DND-41 (cell line): Measurements from ENCODE around the gene MTX1.

ENCODE experiments used
- ATAC-seq: fragments of 200-7000 bp; cut with Tn5 transposase; 3 replicates; pipeline ENCODE4 v1.9.1; 2021; ENCODE audit warnings: low read depth; ENCODE audit not compliant: insufficient read depth
- DNase-seq: peaks from one replicate; pipeline ENCODE4 v3.0.0-alpha.2; 2020
- H2AFZ ChIP-seq: 2 replicates; pipeline ENCODE4 v1.6.0; 2012; ENCODE audit warnings: low read depth, low read length
- H3K27ac ChIP-seq: 2 replicates; pipeline ENCODE4 v1.5.1; 2012; ENCODE audit warnings: low read length, inconsistent platforms
- H3K27me3 ChIP-seq: fragments of 200-600 bp; sonication (generic); 2 replicates; pipeline ENCODE4 v1.6.0; 2012; ENCODE audit warnings: low read length, mild to moderate bottlenecking, inconsistent platforms; ENCODE audit not compliant: insufficient read depth, poor library complexity
- H3K36me3 ChIP-seq: 2 replicates; pipeline ENCODE4 v1.5.1; 2012; ENCODE audit warnings: low read length, inconsistent platforms; ENCODE audit not compliant: insufficient read depth
- H3K4me1 ChIP-seq: 2 replicates; pipeline ENCODE4 v1.5.1; 2012; ENCODE audit warnings: mild to moderate bottlenecking, low read length; ENCODE audit not compliant: insufficient read depth
- H3K4me2 ChIP-seq: 2 replicates; pipeline ENCODE4 v1.6.0; 2012; ENCODE audit warnings: mild to moderate bottlenecking, moderate library complexity, low read length, inconsistent platforms; ENCODE audit not compliant: insufficient read depth
- H3K4me3 ChIP-seq, 2 experiments: fragments of 200-600 bp in 1 of 2; shearing (Covaris generic) in 1 of 2; 2 replicates each; pipeline ENCODE4 v1.5.1; 2012 to 2016; ENCODE audit warnings: inconsistent platforms in 2 of 2, low read length in 2 of 2, mild to moderate bottlenecking in 2 of 2, low read depth in 1 of 2, moderate library complexity in 1 of 2
- H3K79me2 ChIP-seq: 2 replicates; pipeline ENCODE4 v1.6.0; 2012; ENCODE audit warnings: low read length, inconsistent platforms; ENCODE audit not compliant: insufficient read depth
- H3K9ac ChIP-seq: 2 replicates; pipeline ENCODE4 v1.6.0; 2012; ENCODE audit warnings: low read depth, mild to moderate bottlenecking, inconsistent platforms, low read length, moderate library complexity
- H3K9me3 ChIP-seq: 2 replicates; pipeline ENCODE4 v1.5.1; 2012; ENCODE audit warnings: low read length, moderate library complexity, mild to moderate bottlenecking, inconsistent platforms; ENCODE audit not compliant: insufficient read depth, severe bottlenecking
- H4K20me1 ChIP-seq: 2 replicates; pipeline ENCODE4 v1.6.0; 2012; ENCODE audit warnings: low read length; ENCODE audit not compliant: insufficient read depth
- CTCF ChIP-seq: IDR thresholded peaks from 2 replicates; pipeline ENCODE4 v1.5.1; 2012; ENCODE audit warnings: borderline replicate concordance, low read length, moderate library complexity, mild to moderate bottlenecking; ENCODE audit not compliant: poor library complexity, severe bottlenecking; ENCODE audit errors: extremely low read depth
- EZH2 ChIP-seq: IDR thresholded peaks from 3 replicates; pipeline ENCODE4 v1.6.1; 2012; ENCODE audit warnings: borderline replicate concordance, low read depth, mild to moderate bottlenecking, moderate library complexity, low read length, inconsistent platforms; ENCODE audit not compliant: severe bottlenecking

MTX1 gene

GRCh38 chr1:155251566-155251965 lies 43.1 kb downstream of the MTX1 start:
- H3K27ac ChIP-seq, result peak overlapping the region; percentile 67
- H3K79me2 ChIP-seq, result peaks cover 21% of the 10 kb centered on the region
- no peaks in the 10 kb centered on the region for H3K9me3 ChIP-seq
- DNase-seq (no peak), ATAC-seq (no peak)
- H2AFZ ChIP-seq, result no peak overlapping the region
- TF ChIP-seq CTCF (no peak), EZH2 (no peak)
- peak overlapping the region; percentile 81 for H3K4me2 ChIP-seq
- peaks cover 47% of the 10 kb centered on the region for H3K4me1 ChIP-seq
- H3K9ac ChIP-seq, result peak overlapping the region; percentile 62; the same call in 1 of the 2 replicates
- H4K20me1 ChIP-seq, result no peaks in the 10 kb centered on the region
- H3K36me3 ChIP-seq, result peaks cover 21% of the 10 kb centered on the region
- H3K4me3 ChIP-seq, result peak overlapping the region in 1 of 2 experiments; percentile 59; a peak in 1 of 4 replicates
- no peaks in the 10 kb centered on the region for H3K27me3 ChIP-seq

GRCh38 chr1:155253208-155253607 lies 44.7 kb downstream of the MTX1 start:
- no peaks in the 10 kb centered on the region for H4K20me1 ChIP-seq
- peak overlapping the region; percentile 67; the same call in 1 of the 2 replicates for H3K27ac ChIP-seq
- no peak for TF ChIP-seq CTCF
- TF ChIP-seq EZH2, result no peak
- H3K4me1 ChIP-seq, result peaks cover 47% of the 10 kb centered on the region
- H3K9me3 ChIP-seq, result no peaks in the 10 kb centered on the region
- DNase-seq (no peak), ATAC-seq (no peak)
- peak overlapping the region; percentile 85 for H3K4me2 ChIP-seq
- peaks cover 21% of the 10 kb centered on the region for H3K79me2 ChIP-seq
- no peaks in the 10 kb centered on the region for H3K27me3 ChIP-seq
- peak overlapping the region; percentile 66; the same call in 1 of the 2 replicates for H3K9ac ChIP-seq
- H3K4me3 ChIP-seq, result peak overlapping the region in 1 of 2 experiments; percentile 60; a peak in 1 of 4 replicates
- peaks cover 17% of the 10 kb centered on the region for H3K36me3 ChIP-seq
- H2AFZ ChIP-seq, result no peak overlapping the region

GRCh38 chr1:155253797-155254196 lies 45.3 kb downstream of the MTX1 start:
- H3K4me3 ChIP-seq, result peak overlapping the region in 1 of 2 experiments; percentile 60; a peak in 2 of 4 replicates
- no peaks in the 10 kb centered on the region for H3K27me3 ChIP-seq
- peak overlapping the region; percentile 67 for H3K27ac ChIP-seq
- no peaks in the 10 kb centered on the region for H3K9me3 ChIP-seq
- peaks cover 21% of the 10 kb centered on the region for H3K79me2 ChIP-seq
- H3K4me1 ChIP-seq, result peaks cover 47% of the 10 kb centered on the region
- ATAC-seq, result no peak
- no peak overlapping the region for H2AFZ ChIP-seq
- H3K36me3 ChIP-seq, result peaks cover 13% of the 10 kb centered on the region
- DNase-seq, result no peak
- H4K20me1 ChIP-seq, result no peaks in the 10 kb centered on the region
- peak overlapping the region; percentile 85 for H3K4me2 ChIP-seq
- TF ChIP-seq EZH2, result no peak
- TF ChIP-seq CTCF, result no peak
- H3K9ac ChIP-seq, result peak overlapping the region; percentile 66

GRCh38 chr1:155254228-155254713 lies 45.8 kb downstream of the MTX1 start:
- TF ChIP-seq CTCF, result no peak
- no peak for TF ChIP-seq EZH2
- peaks cover 12% of the 10 kb centered on the region for H3K36me3 ChIP-seq
- ATAC-seq, result no peak
- peak overlapping the region; percentile 66 for H3K9ac ChIP-seq
- H3K27ac ChIP-seq, result peak overlapping the region; percentile 67
- no peaks in the 10 kb centered on the region for H4K20me1 ChIP-seq
- peaks cover 47% of the 10 kb centered on the region for H3K4me1 ChIP-seq
- 0 out of 2 replicates have a peak overlapping the region, but pooled peaks have one; percentile 61 for H2AFZ ChIP-seq
- DNase-seq, result peak; percentile 32
- peak overlapping the region; percentile 85 for H3K4me2 ChIP-seq
- peaks cover 21% of the 10 kb centered on the region for H3K79me2 ChIP-seq
- H3K4me3 ChIP-seq, result peak overlapping the region; percentile 49 to 60; a peak in 3 of 4 replicates
- H3K27me3 ChIP-seq, result no peaks in the 10 kb centered on the region
- H3K9me3 ChIP-seq, result no peaks in the 10 kb centered on the region
